Neural progenitor cell (in vitro differentiated cells): Measurements from ENCODE around the gene EZH1. TPM values are rescaled to one million over a fixed set of nuclear protein-coding genes. Genes with fewer than 3 reads are reported as not detected.

Source experiments
- DNase-seq: peaks from one replicate; pipeline ENCODE4 v3.0.0-alpha.2; 2016; ENCODE audit warnings: low spot score
- H2AFZ ChIP-seq: fragments of 200-600 bp; sonication (generic); replicated peaks from 2 replicates; pipeline ENCODE4 v1.6.1; 2016; ENCODE audit warnings: antibody characterized with exemption
- H3F3A ChIP-seq: fragments of 200-600 bp; sonication (generic); 2 replicates; pipeline ENCODE4 v1.6.1; 2016; ENCODE audit warnings: antibody characterized with exemption, low read depth
- H3K27ac ChIP-seq: fragments of 200-600 bp; sonication (generic); 2 replicates; pipeline ENCODE4 v1.5.1; 2016; ENCODE audit warnings: mild to moderate bottlenecking
- H3K27me3 ChIP-seq: fragments of 200-600 bp; sonication (generic); 2 replicates; pipeline ENCODE4 v1.6.1; 2016; ENCODE audit warnings: mild to moderate bottlenecking, moderate library complexity
- H3K36me3 ChIP-seq: fragments of 200-600 bp; sonication (generic); 2 replicates; pipeline ENCODE4 v1.5.1; 2016
- H3K4me1 ChIP-seq: fragments of 200-600 bp; sonication (generic); 2 replicates; pipeline ENCODE4 v1.6.1; 2016; ENCODE audit warnings: mixed run types
- H3K4me2 ChIP-seq: fragments of 200-600 bp; sonication (generic); 2 replicates; pipeline ENCODE4 v1.6.1; 2016
- H3K4me3 ChIP-seq: fragments of 200-600 bp; sonication (generic); 2 replicates; pipeline ENCODE4 v1.5.1; 2016
- H3K79me2 ChIP-seq: fragments of 200-600 bp; sonication (generic); 2 replicates; pipeline ENCODE4 v1.6.1; 2016; ENCODE audit warnings: low read depth
- H3K9ac ChIP-seq: fragments of 200-600 bp; sonication (generic); 2 replicates; pipeline ENCODE4 v1.6.1; 2016
- H3K9me3 ChIP-seq: fragments of 200-600 bp; sonication (generic); 2 replicates; pipeline ENCODE4 v1.5.1; 2016; ENCODE audit warnings: low read depth
- H4K20me1 ChIP-seq: fragments of 200-600 bp; sonication (generic); 2 replicates; pipeline ENCODE4 v1.6.1; 2016; ENCODE audit warnings: low read depth
- H3K27ac Mint-ChIP-seq: 3 replicates; pipeline ENCODE4 v1.8.0; 2021; ENCODE audit warnings: mixed read lengths
- H3K27me3 Mint-ChIP-seq: 2 replicates; pipeline ENCODE4 v1.8.0; 2022; ENCODE audit warnings: low read depth, mild to moderate bottlenecking, inconsistent platforms, moderate library complexity, mixed read lengths; ENCODE audit not compliant: insufficient read depth
- H3K36me3 Mint-ChIP-seq: 3 replicates; pipeline ENCODE4 v1.8.0; 2021; ENCODE audit warnings: mixed read lengths
- H3K4me1 Mint-ChIP-seq: 3 replicates; pipeline ENCODE4 v1.8.0; 2021; ENCODE audit warnings: mixed read lengths
- H3K4me3 Mint-ChIP-seq: 3 replicates; pipeline ENCODE4 v1.8.0; 2021; ENCODE audit warnings: mild to moderate bottlenecking, moderate library complexity, mixed read lengths
- H3K9me3 Mint-ChIP-seq: 3 replicates; pipeline ENCODE4 v1.8.0; 2020; ENCODE audit warnings: mixed read lengths
- CTCF ChIP-seq: fragments of 200-600 bp; sonication (generic); IDR thresholded peaks from 2 replicates; pipeline ENCODE4 v1.5.1; 2017; ENCODE audit warnings: antibody characterized with exemption, mild to moderate bottlenecking
- EZH2 ChIP-seq: fragments of 200-600 bp; sonication (generic); IDR thresholded peaks from 2 replicates; pipeline ENCODE4 v1.6.1; 2017; ENCODE audit warnings: antibody characterized with exemption, mild to moderate bottlenecking, moderate library complexity
- EZH2phosphoT487 ChIP-seq: fragments of 200-600 bp; sonication (generic); IDR thresholded peaks from 2 replicates; pipeline ENCODE4 v1.6.1; 2017; ENCODE audit warnings: antibody characterized with exemption
- total RNA-seq: library from RNA; depleted of rRNA; stranded (reverse); fragments of >200 nt; gene quantifications from 2 replicates; pipeline ENCODE4 v1.2.3, GENCODE V29; 2015; ENCODE audit warnings: low replicate concordance

The EZH1 gene
- total RNA-seq, 1 donor from 2014 or later = 48.5 TPM

- no peak overlapping the region for H3K4me3 Mint-ChIP-seq
- no peak overlapping the region for H3K9ac ChIP-seq
- no peaks in the 10 kb centered on the region for H3K36me3 Mint-ChIP-seq
- peaks cover 5% of the 10 kb centered on the region for H3K27me3 ChIP-seq
- peaks cover 7% of the 10 kb centered on the region for H3K4me1 ChIP-seq
- no peaks in the 10 kb centered on the region for H3K79me2 ChIP-seq
- H4K20me1 ChIP-seq = no peaks in the 10 kb centered on the region
- no peak for TF ChIP-seq CTCF
- TF ChIP-seq EZH2 = no peak
- no peak for TF ChIP-seq EZH2phosphoT487
- no peak for DNase-seq
- no peak overlapping the region for H3K27ac Mint-ChIP-seq
- no peaks in the 10 kb centered on the region for H3K9me3 ChIP-seq
- H3K27ac ChIP-seq = no peak overlapping the region
- H3K27me3 Mint-ChIP-seq = peaks cover 14% of the 10 kb centered on the region
- no peak overlapping the region for H2AFZ ChIP-seq
- no peak overlapping the region for H3K4me3 ChIP-seq
- no peak overlapping the region for H3K4me2 ChIP-seq
- peaks cover 16% of the 10 kb centered on the region for H3K4me1 Mint-ChIP-seq
- H3K36me3 ChIP-seq = no peaks in the 10 kb centered on the region
- H3F3A ChIP-seq = no peaks in the 10 kb centered on the region
- H3K9me3 Mint-ChIP-seq = no peaks in the 10 kb centered on the region
Observed at GRCh38 chr17:42767512-42767911, 22.7 kb upstream of the EZH1 start.

GRCh38 chr17:42766124-42766523 is 21.3 kb upstream of the EZH1 start:
- no peak overlapping the region for H3K27ac Mint-ChIP-seq
- peaks cover 19% of the 10 kb centered on the region for H3K27me3 Mint-ChIP-seq

GRCh38 chr17:42761638-42762037 is 16.8 kb upstream of the EZH1 start:
- H2AFZ ChIP-seq = no peak overlapping the region
- H3K36me3 Mint-ChIP-seq = peaks cover 1% of the 10 kb centered on the region
- peak overlapping the region; percentile 58 for H3K4me3 ChIP-seq
- H4K20me1 ChIP-seq = no peaks in the 10 kb centered on the region
- H3K79me2 ChIP-seq = no peaks in the 10 kb centered on the region
- no peak overlapping the region for H3K27ac Mint-ChIP-seq
- H3K9ac ChIP-seq = no peak overlapping the region
- H3K4me1 Mint-ChIP-seq = peaks cover 17% of the 10 kb centered on the region
- no peaks in the 10 kb centered on the region for H3K9me3 ChIP-seq
- H3K36me3 ChIP-seq = no peaks in the 10 kb centered on the region
- H3F3A ChIP-seq = peaks cover 2% of the 10 kb centered on the region
- TF ChIP-seq EZH2 (no peak), CTCF (no peak), EZH2phosphoT487 (no peak)
- peak overlapping the region; percentile 79 for H3K4me3 Mint-ChIP-seq
- H3K4me1 ChIP-seq = peaks cover 16% of the 10 kb centered on the region
- peaks cover 51% of the 10 kb centered on the region for H3K27me3 ChIP-seq
- peaks cover 28% of the 10 kb centered on the region for H3K27me3 Mint-ChIP-seq
- DNase-seq = no peak
- H3K27ac ChIP-seq = no peak overlapping the region
- no peaks in the 10 kb centered on the region for H3K9me3 Mint-ChIP-seq
- H3K4me2 ChIP-seq = peak overlapping the region; percentile 88

More at GRCh38 chr17:42766124-42766523, 21.3 kb upstream of the EZH1 start:
- H3K36me3 Mint-ChIP-seq = peaks cover 1% of the 10 kb centered on the region
- Histone ChIP-seq H3K27ac (no peak overlapping the region), H3K36me3 (no peaks in the 10 kb centered on the region), H4K20me1 (no peaks in the 10 kb centered on the region), H3K9me3 (no peaks in the 10 kb centered on the region), H3F3A (no peaks in the 10 kb centered on the region), H3K4me1 (peaks cover 10% of the 10 kb centered on the region), H2AFZ (no peak overlapping the region), H3K4me2 (no peak overlapping the region), H3K27me3 (peaks cover 18% of the 10 kb centered on the region), H3K9ac (no peak overlapping the region), H3K4me3 (no peak overlapping the region), H3K79me2 (no peaks in the 10 kb centered on the region)
- TF ChIP-seq EZH2phosphoT487 (no peak), CTCF (no peak), EZH2 (no peak)
- H3K4me3 Mint-ChIP-seq = no peak overlapping the region
- H3K4me1 Mint-ChIP-seq = peaks cover 15% of the 10 kb centered on the region
- DNase-seq = no peak
- no peaks in the 10 kb centered on the region for H3K9me3 Mint-ChIP-seq
